GM23248 (cell line): ENCODE measurements around the gene CD300LD. TPM values are rescaled to one million over a fixed set of nuclear protein-coding genes. Genes with fewer than 3 reads are reported as not detected.
"Not testable (repeated sequence)": the region's sequence is repeated elsewhere in the genome, so short reads cannot be mapped to it uniquely, and the experiment has no call there.

Experiments
- DNase-seq: peaks from one replicate; pipeline ENCODE4 v3.0.0-alpha.2; 2015
- H2AFZ ChIP-seq: fragments of 200-600 bp; sonication (generic); 2 replicates; pipeline ENCODE4 v1.6.1; 2016; ENCODE audit warnings: antibody characterized with exemption
- H3F3A ChIP-seq: fragments of 200-600 bp; sonication (generic); 2 replicates; pipeline ENCODE4 v1.6.1; 2016; ENCODE audit warnings: mild to moderate bottlenecking, antibody characterized with exemption, mixed run types; ENCODE audit not compliant: insufficient read depth
- H3K27ac ChIP-seq: fragments of 200-600 bp; sonication (generic); 2 replicates; pipeline ENCODE4 v1.5.1; 2016; ENCODE audit warnings: mild to moderate bottlenecking
- H3K27me3 ChIP-seq: fragments of 200-600 bp; sonication (generic); replicated peaks from 2 replicates; pipeline ENCODE4 v1.6.1; 2016; ENCODE audit warnings: mild to moderate bottlenecking; ENCODE audit not compliant: insufficient read depth
- H3K36me3 ChIP-seq: fragments of 200-600 bp; sonication (generic); 2 replicates; pipeline ENCODE4 v1.6.1; 2016; ENCODE audit warnings: low read depth, mild to moderate bottlenecking
- H3K4me1 ChIP-seq: fragments of 200-600 bp; sonication (generic); 2 replicates; pipeline ENCODE4 v1.6.1; 2016; ENCODE audit warnings: mild to moderate bottlenecking; ENCODE audit not compliant: insufficient read depth
- H3K4me2 ChIP-seq: fragments of 200-600 bp; sonication (generic); one replicate; pipeline ENCODE4 v1.6.1; 2016; ENCODE audit warnings: mild to moderate bottlenecking; ENCODE audit not compliant: unreplicated experiment
- H3K4me3 ChIP-seq: fragments of 200-600 bp; sonication (generic); 2 replicates; pipeline ENCODE4 v1.5.1; 2016; ENCODE audit warnings: mild to moderate bottlenecking
- H3K79me2 ChIP-seq: fragments of 200-600 bp; sonication (generic); 2 replicates; pipeline ENCODE4 v1.6.1; 2016; ENCODE audit warnings: mild to moderate bottlenecking; ENCODE audit not compliant: insufficient read depth
- H3K9ac ChIP-seq: fragments of 200-600 bp; sonication (generic); 2 replicates; pipeline ENCODE4 v1.6.1; 2016; ENCODE audit warnings: mild to moderate bottlenecking
- H3K9me2 ChIP-seq: fragments of 200-600 bp; sonication (generic); 2 replicates; pipeline ENCODE4 v1.6.1; 2016; ENCODE audit warnings: mixed run types, mild to moderate bottlenecking, moderate library complexity; ENCODE audit not compliant: insufficient read depth
- H3K9me3 ChIP-seq: fragments of 200-600 bp; sonication (generic); one replicate; pipeline ENCODE4 v1.6.1; 2017; ENCODE audit warnings: low read depth
- H4K20me1 ChIP-seq: fragments of 200-600 bp; sonication (generic); 2 replicates; pipeline ENCODE4 v1.6.0; 2016; ENCODE audit not compliant: insufficient read depth
- EZH2 ChIP-seq: fragments of 200-600 bp; sonication (generic); IDR thresholded peaks from 2 replicates; pipeline ENCODE4 v1.6.1; 2018; ENCODE audit warnings: antibody characterized with exemption, mild to moderate bottlenecking; ENCODE audit not compliant: insufficient read depth, poor library complexity, severe bottlenecking
- EZH2phosphoT487 ChIP-seq: fragments of 200-600 bp; sonication (generic); IDR thresholded peaks from 2 replicates; pipeline ENCODE4 v1.6.1; 2018; ENCODE audit warnings: antibody characterized with exemption, moderate library complexity, mild to moderate bottlenecking, low read depth; ENCODE audit not compliant: insufficient read depth
- WGBS, 2 experiments: methylation state at CpG; one replicate each; pipeline ENCODE4 v1.1.6; 2015 to 2017; ENCODE audit warnings: low lambda C conversion rate in 2 of 2, low coverage in 1 of 2; ENCODE audit errors: missing lambda C conversion rate in 2 of 2; 5-methylcytosine and 5-hydroxymethylcytosine counted together
- in situ Hi-C: fragments of 300-500 bp; cut with MboI; formaldehyde crosslinking; loops from 2 replicates; pipeline ENCODE4 v1.15.0; 2020
- polyA plus RNA-seq: library from polyadenylated mRNA; unstranded; fragments of >200 nt; fragmentation: Nextera tagmentation; extraction: Ambion mirVana; gene quantifications from 2 replicates; pipeline ENCODE4 v1.2.1, GENCODE V29; 2016
- total RNA-seq: library from RNA; depleted of rRNA; stranded (reverse); fragments of >200 nt; shearing (Covaris generic); gene quantifications from 2 replicates; pipeline ENCODE4 v1.2.3, GENCODE V29; 2014

CD300LD gene
- total and polyA plus RNA-seq, 2 experiments from 2014 or later = not detected

DNA sequence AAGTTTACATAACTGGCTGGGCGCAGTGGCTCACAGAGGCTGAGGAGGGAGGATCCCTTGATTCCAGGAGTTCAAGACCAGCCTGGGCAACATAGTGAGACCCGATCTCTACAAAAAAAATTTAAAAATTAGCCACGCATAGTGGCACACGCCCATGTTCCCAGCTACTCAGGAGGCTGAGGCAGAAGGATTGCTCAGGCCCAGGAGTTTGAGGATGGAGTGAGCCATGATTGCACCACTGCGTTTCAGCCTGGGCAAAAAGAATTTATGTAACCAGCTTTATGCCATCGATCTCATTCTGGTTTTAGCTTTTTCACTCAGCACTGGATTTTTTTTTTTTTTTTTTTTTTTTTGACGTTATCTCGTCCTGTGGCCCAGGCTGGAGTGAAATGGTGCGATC lies 40.5 kb upstream of the CD300LD start:
- 39 to 42% methylated on average over 9 of the region's 9 CpGs for WGBS, 2 experiments
- no peaks in the 10 kb centered on the region for H3K9me2 ChIP-seq
- no peak for TF ChIP-seq EZH2
- TF ChIP-seq EZH2phosphoT487 = no peak
- no peaks in the 10 kb centered on the region for H4K20me1 ChIP-seq
- H3K27ac ChIP-seq = peak overlapping the region; percentile 34; the same call in 1 of the 2 replicates
- peak overlapping the region; percentile 40; the same call in 1 of the 2 replicates for H3K9ac ChIP-seq
- peak; percentile 70 for DNase-seq
- H3K27me3 ChIP-seq = no peaks in the 10 kb centered on the region; the same call in 1 of the 2 replicates
- H3K4me2 ChIP-seq = peak overlapping the region; percentile 43
- H3K79me2 ChIP-seq = no peaks in the 10 kb centered on the region
- no peaks in the 10 kb centered on the region for H3K4me1 ChIP-seq
- H2AFZ ChIP-seq = peak overlapping the region; percentile 52; the same call in 1 of the 2 replicates
- H3K4me3 ChIP-seq = peak overlapping the region; percentile 51
- in situ Hi-C loops = no loop called here
- H3K9me3 ChIP-seq = no peaks in the 10 kb centered on the region
- H3F3A ChIP-seq = peaks cover 14% of the 10 kb centered on the region; the same call in 1 of the 2 replicates
- H3K36me3 ChIP-seq = no peaks in the 10 kb centered on the region

DNA sequence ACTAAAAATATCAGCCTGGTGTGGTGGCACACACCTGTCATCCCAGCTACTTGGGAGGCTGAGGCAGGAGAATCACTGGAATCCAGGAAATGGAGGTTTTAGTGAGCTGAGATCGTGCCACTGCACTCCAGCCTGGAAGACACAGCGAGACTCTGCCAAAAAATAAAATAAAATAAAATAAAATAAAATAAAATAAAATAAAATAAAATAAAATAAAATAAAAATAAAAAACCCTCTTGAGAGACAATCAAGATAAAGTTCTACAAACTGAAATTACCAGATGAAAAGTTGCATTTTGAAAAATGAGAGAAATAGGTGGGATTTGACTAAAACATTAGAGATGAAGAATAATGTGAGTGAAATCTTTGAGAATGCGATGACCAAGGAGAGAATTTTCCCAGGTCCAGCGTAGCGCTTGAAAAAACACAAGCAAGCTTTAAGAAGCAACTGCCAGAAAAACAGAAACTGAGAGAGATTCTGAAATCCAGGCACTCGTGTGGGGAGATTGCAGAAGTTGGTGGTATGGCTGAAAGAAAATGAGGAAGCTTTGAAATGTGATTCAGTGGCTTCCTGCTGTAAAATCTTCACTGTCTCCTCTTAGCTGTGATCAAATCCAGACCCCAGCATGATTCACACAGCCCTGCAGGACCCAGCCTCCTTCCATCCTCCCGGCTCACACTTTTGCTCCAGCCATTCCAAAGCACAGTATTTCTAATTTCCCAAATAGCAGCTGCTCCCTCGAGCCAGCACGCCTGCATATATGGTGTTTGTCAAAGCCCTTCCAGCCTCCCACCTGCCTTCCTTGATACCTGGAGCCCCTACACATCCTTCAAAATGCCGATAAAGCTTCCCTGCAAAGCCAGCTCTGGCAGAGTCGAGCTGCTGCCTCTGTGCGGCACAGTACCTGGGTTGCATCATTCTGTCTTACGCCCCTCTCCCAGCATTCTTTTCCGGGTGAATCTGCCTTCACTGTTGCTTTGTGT lies 39.7 kb upstream of the CD300LD start:
- Histone ChIP-seq H3K9me2 (no peaks in the 10 kb centered on the region), H3K27ac (peak overlapping the region; percentile 34; the same call in 1 of the 2 replicates), H3K9me3 (no peaks in the 10 kb centered on the region), H3K9ac (peak overlapping the region; percentile 40; the same call in 1 of the 2 replicates), H3K27me3 (no peaks in the 10 kb centered on the region; the same call in 1 of the 2 replicates), H3K36me3 (no peaks in the 10 kb centered on the region), H2AFZ (peak overlapping the region; percentile 52), H3K4me1 (no peaks in the 10 kb centered on the region), H3K4me3 (peak overlapping the region; percentile 51), H3F3A (peaks cover 14% of the 10 kb centered on the region; the same call in 1 of the 2 replicates), H4K20me1 (no peaks in the 10 kb centered on the region), H3K79me2 (no peaks in the 10 kb centered on the region), H3K4me2 (peak overlapping the region; percentile 43)
- no peak for TF ChIP-seq EZH2
- TF ChIP-seq EZH2phosphoT487 = no peak
- 9 to 13% methylated on average over 14 of the region's 14 CpGs for WGBS, 2 experiments
- in situ Hi-C loops = no loop called here
- DNase-seq = peak; percentile 74

DNA sequence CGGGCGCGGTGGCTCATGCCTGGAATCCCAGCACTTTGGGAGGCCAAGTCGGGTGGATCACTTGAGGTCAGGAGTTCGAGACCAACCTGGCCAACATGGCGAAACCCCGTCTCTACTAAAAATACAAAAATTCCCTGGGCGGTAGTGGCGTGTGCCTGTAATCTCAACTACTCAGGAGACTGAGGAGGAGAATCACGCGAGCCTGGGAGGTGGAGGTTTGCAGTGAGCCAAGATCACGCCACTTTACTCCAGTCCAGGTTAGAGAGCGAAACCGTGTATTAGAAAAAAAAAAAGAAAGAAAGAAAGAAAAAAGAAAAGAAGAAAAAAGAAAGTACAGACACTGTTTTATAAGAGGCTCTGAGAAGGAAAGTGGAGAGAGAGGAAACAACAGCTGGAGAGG lies 38.2 kb upstream of the CD300LD start:
- H3K4me1 ChIP-seq, in situ Hi-C loops, H3K9ac ChIP-seq, H3K9me3 ChIP-seq, H3K4me2 ChIP-seq, H4K20me1 ChIP-seq, H3K4me3 ChIP-seq, H3K9me2 ChIP-seq, H3K27me3 ChIP-seq, H3K36me3 ChIP-seq, H3K79me2 ChIP-seq, DNase-seq, H2AFZ ChIP-seq, H3K27ac ChIP-seq: not testable (repeated sequence)
- 84 to 85% methylated on average over 13 to 14 of the region's 14 CpGs for WGBS, 2 experiments
- peaks cover 14% of the 10 kb centered on the region; the same call in 1 of the 2 replicates for H3F3A ChIP-seq

DNA sequence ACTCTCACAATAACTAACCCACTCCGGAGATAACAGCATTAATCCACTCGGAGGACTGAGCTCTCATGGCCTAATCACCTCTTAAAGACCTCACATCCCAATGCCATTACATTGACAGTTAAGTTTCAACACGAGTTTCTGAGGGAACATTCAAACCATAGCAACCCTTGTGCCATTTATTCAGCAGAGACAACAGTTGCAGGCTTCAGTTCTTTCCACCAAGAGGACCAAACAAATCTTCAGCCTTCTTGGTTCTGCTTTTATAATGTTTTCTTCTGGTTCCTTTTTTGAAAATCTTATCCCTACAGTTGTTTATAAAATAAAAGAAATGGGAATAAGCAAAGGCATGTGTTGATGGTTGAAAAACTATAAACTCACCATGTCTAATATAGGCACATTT lies 33.6 kb upstream of the CD300LD start:
- H3K4me3 ChIP-seq = no peak overlapping the region
- in situ Hi-C loops = no loop called here
- TF ChIP-seq EZH2phosphoT487 (no peak), EZH2 (no peak)

More for the DNA sequence above, 33.6 kb upstream of the CD300LD start:
- no peak overlapping the region for H3K27ac ChIP-seq
- H3K9me3 ChIP-seq = no peaks in the 10 kb centered on the region
- no peaks in the 10 kb centered on the region for H3K79me2 ChIP-seq
- DNase-seq = no peak
- H2AFZ ChIP-seq = no peak overlapping the region
- no peaks in the 10 kb centered on the region for H3F3A ChIP-seq
- no peak overlapping the region for H3K4me2 ChIP-seq
- H3K36me3 ChIP-seq = no peaks in the 10 kb centered on the region
- H4K20me1 ChIP-seq = no peaks in the 10 kb centered on the region
- WGBS, 2 experiments = 6 to 14% methylated on average over 3 of the region's 3 CpGs
- H3K9me2 ChIP-seq = no peaks in the 10 kb centered on the region
- no peak overlapping the region for H3K9ac ChIP-seq
- no peaks in the 10 kb centered on the region for H3K4me1 ChIP-seq
- H3K27me3 ChIP-seq = no peaks in the 10 kb centered on the region; the same call in 1 of the 2 replicates
